Memory B cell (primary cell): ENCODE data around the gene SLC6A8.
"Not testable (repeated sequence)": the region's sequence is repeated elsewhere in the genome, so short reads cannot be mapped to it uniquely, and the experiment has no call there.

ENCODE experiments used
- ATAC-seq: fragments of 150-1000 bp; cut with Tn5 transposase; 2 replicates; pipeline ENCODE4 v1.10.0; 2021; ENCODE audit warnings: low read depth, mild to moderate bottlenecking, moderate library complexity
- DNase-seq, 2 donors: peaks; one replicate each; pipeline ENCODE4 v3.0.0; 2022; ENCODE audit warnings: low spot score in 2 of 2
- H3K27ac Mint-ChIP-seq: one replicate; pipeline ENCODE4 v1.8.0; 2022; ENCODE audit warnings: mild to moderate bottlenecking, moderate library complexity, mixed read lengths
- H3K27me3 Mint-ChIP-seq: one replicate; pipeline ENCODE4 v1.8.0; 2022; ENCODE audit warnings: mixed read lengths
- H3K36me3 Mint-ChIP-seq: one replicate; pipeline ENCODE4 v1.8.0; 2022; ENCODE audit warnings: mild to moderate bottlenecking, mixed read lengths
- H3K4me1 Mint-ChIP-seq: one replicate; pipeline ENCODE4 v1.8.0; 2022; ENCODE audit warnings: mixed read lengths
- H3K4me3 Mint-ChIP-seq: one replicate; pipeline ENCODE4 v1.8.0; 2022; ENCODE audit warnings: mild to moderate bottlenecking, moderate library complexity, mixed read lengths
- H3K9me3 Mint-ChIP-seq: one replicate; pipeline ENCODE4 v1.8.0; 2022; ENCODE audit warnings: mixed read lengths

The SLC6A8 gene

DNA sequence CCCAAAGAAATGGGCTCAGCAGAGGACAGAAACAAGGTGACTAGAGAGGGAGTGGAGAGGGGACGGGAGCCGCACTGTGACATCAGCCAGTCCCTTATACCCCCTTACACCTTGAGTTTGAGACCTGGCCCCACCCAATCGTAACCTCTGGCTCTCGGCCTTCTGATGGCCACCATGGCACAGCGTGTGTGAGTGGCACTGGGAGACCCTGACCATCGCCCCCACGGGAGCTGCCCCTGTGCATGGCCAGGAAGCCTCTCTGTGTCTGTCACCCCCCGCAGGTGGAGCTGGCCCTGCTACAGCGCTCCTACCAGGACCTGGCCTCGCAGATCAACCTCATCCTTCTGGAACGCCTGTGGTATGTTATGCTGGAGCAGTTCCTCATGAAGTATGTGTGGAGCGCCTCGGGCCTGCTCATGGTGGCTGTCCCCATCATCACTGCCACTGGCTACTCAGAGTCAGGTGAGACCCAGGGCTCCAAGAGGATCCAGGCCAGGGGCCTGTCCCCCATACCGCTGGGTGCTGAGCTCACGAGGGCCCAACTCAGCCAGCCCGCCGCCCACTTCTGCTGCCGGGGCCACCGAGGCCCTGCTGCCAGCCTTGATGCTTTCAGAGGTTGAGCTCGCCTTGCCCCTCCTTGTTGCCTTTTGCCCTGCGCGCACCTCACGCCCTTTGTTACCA lies 41.4 kb downstream of the SLC6A8 start:
- Mint-ChIP-seq H3K9me3 (no peaks in the 10 kb centered on the region), H3K27ac (no peak overlapping the region), H3K4me1 (peaks cover 5% of the 10 kb centered on the region), H3K36me3 (peaks cover 11% of the 10 kb centered on the region), H3K4me3 (no peak overlapping the region), H3K27me3 (no peaks in the 10 kb centered on the region)
- DNase-seq (no peak), ATAC-seq (no peak)

- H3K27ac Mint-ChIP-seq, H3K9me3 Mint-ChIP-seq, H3K4me3 Mint-ChIP-seq, DNase-seq, H3K4me1 Mint-ChIP-seq, H3K27me3 Mint-ChIP-seq, ATAC-seq: not testable (repeated sequence)
- peaks cover 14% of the 10 kb centered on the region for H3K36me3 Mint-ChIP-seq
Observed at GRCh38 chrX:153730115-153730514, 42.4 kb downstream of the SLC6A8 start.

GRCh38 chrX:153731117-153731844 lies 43.6 kb downstream of the SLC6A8 start:
- Mint-ChIP-seq H3K36me3 (peaks cover 16% of the 10 kb centered on the region), H3K27ac (peak overlapping the region; percentile 0), H3K4me3 (no peak overlapping the region), H3K27me3 (no peaks in the 10 kb centered on the region), H3K9me3 (no peaks in the 10 kb centered on the region), H3K4me1 (peaks cover 16% of the 10 kb centered on the region)
- DNase-seq (no peak), ATAC-seq (no peak)

GRCh38 chrX:153731845-153732215 lies 44.1 kb downstream of the SLC6A8 start:
- H3K9me3 Mint-ChIP-seq: no peaks in the 10 kb centered on the region
- H3K4me1 Mint-ChIP-seq: peaks cover 14% of the 10 kb centered on the region
- H3K27ac Mint-ChIP-seq: peak overlapping the region; percentile 0
- H3K27me3 Mint-ChIP-seq: no peaks in the 10 kb centered on the region
- H3K36me3 Mint-ChIP-seq: peaks cover 20% of the 10 kb centered on the region
- DNase-seq: no peak
- no peak for ATAC-seq
- H3K4me3 Mint-ChIP-seq: no peak overlapping the region

DNA sequence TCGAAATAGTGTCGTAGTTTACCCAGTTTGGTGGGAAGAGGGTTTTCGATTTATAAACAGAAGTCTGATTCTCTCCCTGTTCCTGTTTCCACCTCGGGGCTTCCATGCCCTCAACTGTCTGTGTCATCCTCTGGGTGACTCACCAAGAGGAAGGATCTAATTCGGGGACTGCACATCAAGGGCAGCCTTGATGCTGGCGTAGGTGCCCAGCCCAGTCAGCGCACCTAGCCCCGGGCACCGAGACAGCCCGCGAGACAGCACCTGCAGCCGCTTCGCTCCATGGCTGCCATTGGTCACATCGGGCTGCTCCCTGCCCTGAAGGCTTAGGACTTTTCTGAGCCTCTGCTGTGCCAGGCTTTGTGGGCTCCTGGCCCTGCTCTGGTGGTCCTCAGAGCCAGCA lies 44.7 kb downstream of the SLC6A8 start:
- Mint-ChIP-seq H3K36me3 (peaks cover 20% of the 10 kb centered on the region), H3K4me1 (peaks cover 13% of the 10 kb centered on the region), H3K9me3 (no peaks in the 10 kb centered on the region), H3K27me3 (no peaks in the 10 kb centered on the region), H3K4me3 (no peak overlapping the region), H3K27ac (no peak overlapping the region)
- ATAC-seq (no peak), DNase-seq (no peak)

GRCh38 chrX:153733651-153734240 lies 46.0 kb downstream of the SLC6A8 start:
- H3K9me3 Mint-ChIP-seq: no peaks in the 10 kb centered on the region
- no peak overlapping the region for H3K27ac Mint-ChIP-seq

DNA sequence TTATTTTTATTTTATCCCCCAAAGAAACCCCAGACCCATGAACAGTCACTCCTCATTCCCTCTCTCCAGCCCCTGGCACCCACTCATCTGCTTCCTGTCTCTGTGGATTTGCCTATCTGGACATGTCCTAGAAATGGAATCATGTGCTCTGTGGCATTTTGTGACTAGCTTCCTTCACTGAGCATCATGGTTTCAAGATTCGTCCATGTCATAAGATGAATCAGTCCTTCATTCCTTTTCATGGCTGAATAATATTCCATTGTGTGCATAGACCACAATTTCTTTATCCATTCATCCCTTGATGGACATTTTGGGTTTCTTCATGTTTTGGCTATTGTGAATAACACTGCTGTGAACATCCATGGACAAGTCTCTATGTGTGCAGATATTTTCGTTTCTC lies 47.1 kb downstream of the SLC6A8 start:
- DNase-seq (no peak), ATAC-seq (no peak)
- no peaks in the 10 kb centered on the region for H3K27me3 Mint-ChIP-seq
- peaks cover 20% of the 10 kb centered on the region for H3K36me3 Mint-ChIP-seq
- H3K27ac Mint-ChIP-seq: no peak overlapping the region
- no peak overlapping the region for H3K4me3 Mint-ChIP-seq
- H3K4me1 Mint-ChIP-seq: peaks cover 13% of the 10 kb centered on the region
- H3K9me3 Mint-ChIP-seq: no peaks in the 10 kb centered on the region

More at GRCh38 chrX:153733651-153734240, 46.0 kb downstream of the SLC6A8 start:
- peaks cover 20% of the 10 kb centered on the region for H3K36me3 Mint-ChIP-seq
- no peaks in the 10 kb centered on the region for H3K27me3 Mint-ChIP-seq
- ATAC-seq (no peak), DNase-seq (no peak)
- peaks cover 13% of the 10 kb centered on the region for H3K4me1 Mint-ChIP-seq
- no peak overlapping the region for H3K4me3 Mint-ChIP-seq

DNA sequence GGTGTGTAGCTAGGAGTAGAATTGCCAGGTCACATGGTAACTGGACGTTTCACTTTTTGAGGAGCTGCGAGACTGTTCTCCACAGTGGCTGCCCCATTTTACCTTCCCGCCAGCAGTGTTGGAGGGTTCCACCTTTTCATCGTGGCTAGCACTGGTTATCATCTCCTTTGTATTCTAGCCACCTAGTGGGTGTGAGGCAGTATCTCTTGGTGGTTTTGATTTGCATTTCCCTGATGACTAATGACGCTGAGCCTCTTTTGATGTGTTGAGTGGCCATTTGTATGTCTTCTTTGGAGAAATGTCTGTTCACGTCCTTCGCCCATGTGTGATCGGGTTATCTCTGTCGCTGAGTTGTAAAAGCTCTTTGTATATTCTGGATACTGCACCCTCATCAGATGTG lies 47.5 kb downstream of the SLC6A8 start:
- DNase-seq: no peak
- Mint-ChIP-seq H3K27ac (peak overlapping the region; percentile 19), H3K4me3 (no peak overlapping the region), H3K36me3 (peaks cover 20% of the 10 kb centered on the region), H3K9me3 (no peaks in the 10 kb centered on the region), H3K4me1 (peaks cover 13% of the 10 kb centered on the region), H3K27me3 (no peaks in the 10 kb centered on the region)
- ATAC-seq: peak; percentile 98

DNA sequence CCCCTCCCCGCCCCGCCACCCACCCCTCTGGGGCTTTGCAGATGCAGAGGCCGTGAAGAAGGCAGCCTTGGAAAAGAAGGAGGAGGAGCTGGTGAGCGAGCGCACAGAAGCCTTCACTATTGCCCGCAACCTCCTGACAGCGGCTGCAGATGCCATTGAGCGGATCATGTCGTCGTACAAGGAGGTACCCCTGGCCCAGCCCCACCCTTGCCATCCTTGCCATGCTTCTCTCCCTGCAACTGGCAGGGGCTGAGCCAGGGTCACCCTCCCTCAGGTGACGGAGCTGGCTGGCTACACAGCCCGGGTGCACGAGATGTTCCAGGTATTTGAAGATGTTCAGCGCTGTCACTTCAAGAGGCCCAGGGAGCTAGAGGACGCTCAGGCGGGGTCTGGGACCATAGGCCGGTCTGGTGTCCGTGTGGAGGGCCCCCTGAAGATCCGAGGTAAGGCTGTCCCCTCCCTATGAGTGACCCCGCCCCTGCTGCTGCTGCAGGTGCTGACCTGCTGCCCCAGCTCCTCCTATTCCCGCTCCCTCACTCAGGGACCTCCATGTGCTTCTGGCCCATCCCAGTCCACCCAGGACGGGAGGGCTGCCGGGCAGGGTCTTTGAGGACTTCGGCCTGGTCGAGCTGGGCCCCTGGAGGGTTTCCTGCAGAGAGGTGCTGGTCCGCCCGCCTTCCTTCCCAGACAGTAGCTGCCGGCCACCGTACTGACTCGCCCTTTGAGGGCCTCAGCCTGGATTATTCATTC lies 48.5 kb downstream of the SLC6A8 start:
- Mint-ChIP-seq H3K9me3 (no peaks in the 10 kb centered on the region), H3K36me3 (peaks cover 15% of the 10 kb centered on the region), H3K27ac (no peak overlapping the region), H3K4me1 (peaks cover 13% of the 10 kb centered on the region), H3K27me3 (no peaks in the 10 kb centered on the region), H3K4me3 (no peak overlapping the region)
- no peak for DNase-seq
- ATAC-seq: no peak

DNA sequence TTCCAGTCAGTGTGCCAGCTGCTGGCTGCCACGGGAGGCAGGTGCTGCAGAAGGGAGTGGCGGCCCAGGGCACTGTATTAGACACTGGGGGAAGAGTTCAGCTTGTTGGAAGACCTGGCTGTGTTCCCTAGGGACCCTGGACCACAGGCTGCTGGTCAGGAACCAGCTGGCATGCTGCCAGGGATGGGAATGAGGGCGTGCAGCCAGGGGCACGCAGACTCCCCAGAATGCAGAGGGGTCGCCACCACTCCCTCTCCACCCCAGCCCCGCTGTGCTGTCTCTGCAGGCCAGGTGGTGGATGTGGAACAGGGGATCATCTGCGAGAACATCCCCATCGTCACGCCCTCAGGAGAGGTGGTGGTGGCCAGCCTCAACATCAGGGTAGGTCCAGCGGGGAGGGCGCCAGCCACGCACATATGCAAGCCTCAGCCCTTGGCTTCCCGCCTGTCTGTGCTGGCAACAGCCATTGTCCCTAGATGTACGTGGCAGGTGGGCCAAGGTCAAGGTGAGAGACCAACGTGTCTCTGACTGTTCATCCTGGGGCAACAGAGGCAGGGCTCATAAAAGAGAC lies 49.2 kb downstream of the SLC6A8 start:
- peaks cover 15% of the 10 kb centered on the region for H3K4me1 Mint-ChIP-seq
- ATAC-seq (no peak), DNase-seq (no peak)
- H3K27me3 Mint-ChIP-seq: no peaks in the 10 kb centered on the region
- H3K4me3 Mint-ChIP-seq: no peak overlapping the region
- H3K36me3 Mint-ChIP-seq: peaks cover 10% of the 10 kb centered on the region
- no peak overlapping the region for H3K27ac Mint-ChIP-seq
- H3K9me3 Mint-ChIP-seq: no peaks in the 10 kb centered on the region

DNA sequence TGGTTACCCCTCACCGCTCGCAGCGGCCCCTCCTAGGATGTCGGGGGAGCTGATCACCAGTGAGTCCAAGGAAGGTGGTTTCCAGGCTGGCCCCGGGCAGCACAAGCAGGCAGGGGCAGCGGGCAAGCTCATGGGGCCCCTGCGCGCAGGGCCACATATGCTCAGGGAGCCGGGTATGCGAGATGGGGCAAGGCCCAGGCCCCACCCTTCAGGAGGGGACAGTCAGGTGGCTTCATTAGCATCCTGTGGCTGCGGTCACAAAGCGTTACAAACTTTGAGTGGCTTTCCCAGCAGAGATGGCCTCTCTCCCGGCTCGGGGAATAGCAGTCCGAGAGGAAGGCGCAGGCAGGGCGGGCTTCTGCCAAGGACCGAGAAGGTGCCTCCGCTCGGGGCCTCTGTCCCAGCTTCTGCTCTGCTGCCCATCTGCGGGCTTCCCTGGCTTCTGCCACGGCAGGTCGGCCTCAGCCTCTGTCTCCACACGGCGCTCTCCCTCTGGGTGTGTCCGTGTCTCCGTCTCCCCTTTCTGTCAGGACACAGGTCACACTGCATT lies 50.4 kb downstream of the SLC6A8 start:
- Mint-ChIP-seq H3K27ac (no peak overlapping the region), H3K4me3 (no peak overlapping the region), H3K27me3 (no peaks in the 10 kb centered on the region), H3K4me1 (peaks cover 17% of the 10 kb centered on the region), H3K36me3 (peaks cover 9% of the 10 kb centered on the region), H3K9me3 (no peaks in the 10 kb centered on the region)
- ATAC-seq (no peak), DNase-seq (no peak)

GRCh38 chrX:153739754-153740486 lies 52.2 kb downstream of the SLC6A8 start:
- ATAC-seq (no peak), DNase-seq (no peak)
- Mint-ChIP-seq H3K36me3 (peaks cover 7% of the 10 kb centered on the region), H3K27ac (no peak overlapping the region), H3K9me3 (no peaks in the 10 kb centered on the region), H3K4me1 (peaks cover 19% of the 10 kb centered on the region), H3K27me3 (no peaks in the 10 kb centered on the region), H3K4me3 (no peak overlapping the region)

DNA sequence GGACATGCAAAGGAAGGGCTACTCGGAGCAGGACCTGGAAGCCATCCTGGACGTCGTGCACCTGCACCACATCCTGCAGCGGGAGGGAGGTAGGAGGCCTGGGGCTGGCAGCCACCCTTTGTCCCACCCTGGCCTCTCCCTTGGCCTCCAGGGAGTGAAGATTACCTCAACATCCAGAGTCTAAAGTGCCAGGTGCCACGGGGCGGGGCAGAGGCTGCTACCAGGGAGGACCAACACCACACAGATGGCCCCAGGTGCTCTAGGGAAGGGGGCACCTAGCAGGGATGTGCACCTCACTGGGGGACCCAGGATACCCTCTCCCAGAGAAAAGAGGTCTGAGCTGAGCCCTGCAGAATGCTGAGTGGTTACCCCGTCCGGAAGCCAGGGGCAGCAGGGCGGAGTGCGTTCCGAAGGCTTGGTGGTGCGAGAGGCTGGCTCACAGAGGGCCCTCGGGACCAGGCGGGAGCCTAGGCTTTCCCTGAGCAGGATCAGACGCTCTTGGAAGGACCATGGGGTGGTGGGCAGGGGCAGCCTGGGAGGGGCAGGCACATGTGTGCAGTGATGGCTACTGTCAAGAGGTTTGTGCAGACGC lies 53.0 kb downstream of the SLC6A8 start:
- ATAC-seq (no peak), DNase-seq (no peak)
- peaks cover 6% of the 10 kb centered on the region for H3K36me3 Mint-ChIP-seq
- no peaks in the 10 kb centered on the region for H3K9me3 Mint-ChIP-seq
- H3K27ac Mint-ChIP-seq: no peak overlapping the region
- peaks cover 12% of the 10 kb centered on the region for H3K4me1 Mint-ChIP-seq
- no peak overlapping the region for H3K4me3 Mint-ChIP-seq
- H3K27me3 Mint-ChIP-seq: no peaks in the 10 kb centered on the region
